Measurements from ENCODE around the gene KRTAP10-6. TPM values are rescaled to one million over a fixed set of nuclear protein-coding genes. Genes with fewer than 3 reads are reported as not detected.

The KRTAP10-6 gene
- total and polyA plus RNA-seq, 2 donors (not counting 1 experiment from before 2014, with no cell fraction given) = not detected

- Histone ChIP-seq H3K4me3 (replicated peaks in 1 of 4; ENCODE audit: control extremely low read depth in 1 of 4, insufficient read depth in 1 of 4, low read depth in 3 of 4, low read length in 4 of 4) (no peak overlapping the region), H3K4me1 (ENCODE audit: control insufficient read depth, extremely low read depth, insufficient read depth, low read length) (no peaks in the 10 kb centered on the region), H3K27me3 (ENCODE audit: control insufficient read depth, insufficient read depth, low read length) (no peaks in the 10 kb centered on the region), H3K79me2 (ENCODE audit: control insufficient read depth, insufficient read depth, low read length) (no peaks in the 10 kb centered on the region), H3K4me2 (ENCODE audit: extremely low read depth, insufficient read depth, low read length) (no peak overlapping the region), H3K27ac (ENCODE audit: insufficient read depth, low read length) (no peak overlapping the region), H2AFZ (ENCODE audit: low read length) (no peak overlapping the region), H4K20me1 (ENCODE audit: control insufficient read depth, extremely low read depth, insufficient read depth, low read length) (no peaks in the 10 kb centered on the region), H3K9ac (ENCODE audit: insufficient read depth, low read length) (no peak overlapping the region), H3K9me3 (ENCODE audit: control insufficient read depth, insufficient read depth, low read depth, low read length) (no peaks in the 10 kb centered on the region), H3K36me3 (ENCODE audit: control insufficient read depth, insufficient read depth, low read length) (no peaks in the 10 kb centered on the region)
- TF ChIP-seq CTCF (conservative IDR thresholded peaks at IDR 0.05 in 1 of 2, IDR thresholded peaks at IDR 0.05 in 1 of 2; ENCODE audit: low read depth in 1 of 2, low read length in 2 of 2) (no peak), EZH2 (IDR thresholded peaks at IDR 0.05; ENCODE audit: low read length, missing control alignments) (no peak)
- no peak for DNase-seq (ENCODE audit: low read depth in 2 of 2)
Measured at GRCh38 chr21:44544566-44544965, 47.7 kb downstream of the KRTAP10-6 start.

GRCh38 chr21:44542716-44543115, 49.6 kb downstream of the KRTAP10-6 start:
- H2AFZ ChIP-seq (ENCODE audit: low read length) = no peak overlapping the region
- H3K9ac ChIP-seq (ENCODE audit: insufficient read depth, low read length) = no peak overlapping the region
- no peak overlapping the region for H3K27ac ChIP-seq (ENCODE audit: insufficient read depth, low read length)
- DNase-seq (ENCODE audit: low read depth in 2 of 2) = no peak
- no peak overlapping the region for H3K4me2 ChIP-seq (ENCODE audit: extremely low read depth, insufficient read depth, low read length)
- H3K27me3 ChIP-seq (ENCODE audit: control insufficient read depth, insufficient read depth, low read length) = no peaks in the 10 kb centered on the region
- no peaks in the 10 kb centered on the region for H3K4me1 ChIP-seq (ENCODE audit: control insufficient read depth, extremely low read depth, insufficient read depth, low read length)
- H3K79me2 ChIP-seq (ENCODE audit: control insufficient read depth, insufficient read depth, low read length) = no peaks in the 10 kb centered on the region
- TF ChIP-seq EZH2 (IDR thresholded peaks at IDR 0.05; ENCODE audit: low read length, missing control alignments) (no peak), CTCF (conservative IDR thresholded peaks at IDR 0.05 in 1 of 2, IDR thresholded peaks at IDR 0.05 in 1 of 2; ENCODE audit: low read depth in 1 of 2, low read length in 2 of 2) (no peak)
- no peaks in the 10 kb centered on the region for H4K20me1 ChIP-seq (ENCODE audit: control insufficient read depth, extremely low read depth, insufficient read depth, low read length)
- no peaks in the 10 kb centered on the region for H3K9me3 ChIP-seq (ENCODE audit: control insufficient read depth, insufficient read depth, low read depth, low read length)
- H3K36me3 ChIP-seq (ENCODE audit: control insufficient read depth, insufficient read depth, low read length) = no peaks in the 10 kb centered on the region
- H3K4me3 ChIP-seq (replicated peaks in 1 of 4; ENCODE audit: control extremely low read depth in 1 of 4, insufficient read depth in 1 of 4, low read depth in 3 of 4, low read length in 4 of 4) = no peak overlapping the region

Other genes with a start within 250 kb of the KRTAP10-6 start
- not detected in 2 replicates for gene TRPM2, start 238.9 kb downstream of the KRTAP10-6 start, total RNA-seq
- gene TRPM2, start 238.9 kb downstream of the KRTAP10-6 start, polyA plus RNA-seq = not detected in 2 replicates
- 0.26 and 0.50 TPM in 2 replicates for gene LRRC3, start 137.0 kb downstream of the KRTAP10-6 start, total RNA-seq
- 0.43 and 0.52 TPM in 2 replicates for gene LRRC3, start 137.0 kb downstream of the KRTAP10-6 start, polyA plus RNA-seq
- not detected in 2 replicates for gene KRTAP10-1, start 52.3 kb downstream of the KRTAP10-6 start, total RNA-seq
- gene KRTAP10-1, start 52.3 kb downstream of the KRTAP10-6 start, polyA plus RNA-seq = not detected in 2 replicates
- gene KRTAP10-2, start 41.0 kb downstream of the KRTAP10-6 start, total RNA-seq = not detected in 2 replicates
- gene KRTAP10-2, start 41.0 kb downstream of the KRTAP10-6 start, polyA plus RNA-seq = not detected in 2 replicates
- not detected in 2 replicates for gene KRTAP10-3, start 33.7 kb downstream of the KRTAP10-6 start, total RNA-seq
- gene KRTAP10-3, start 33.7 kb downstream of the KRTAP10-6 start, polyA plus RNA-seq = not detected in 2 replicates
- gene KRTAP10-4, start 18.8 kb downstream of the KRTAP10-6 start, total RNA-seq = not detected in 2 replicates
- not detected in 2 replicates for gene KRTAP10-4, start 18.8 kb downstream of the KRTAP10-6 start, polyA plus RNA-seq
- not detected in 2 replicates for gene KRTAP10-5, start 11.9 kb downstream of the KRTAP10-6 start, total RNA-seq
- gene KRTAP10-5, start 11.9 kb downstream of the KRTAP10-6 start, polyA plus RNA-seq = not detected in 2 replicates
- not detected in 2 replicates for gene KRTAP10-7, start 8.1 kb upstream of the KRTAP10-6 start, total RNA-seq
- gene KRTAP10-7, start 8.1 kb upstream of the KRTAP10-6 start, polyA plus RNA-seq = not detected in 2 replicates
- not detected in 2 replicates for gene KRTAP10-8, start 19.6 kb upstream of the KRTAP10-6 start, total RNA-seq
- not detected in 2 replicates for gene KRTAP10-8, start 19.6 kb upstream of the KRTAP10-6 start, polyA plus RNA-seq
- gene KRTAP10-9, start 34.6 kb upstream of the KRTAP10-6 start, total RNA-seq = not detected in 2 replicates
- gene KRTAP10-9, start 34.6 kb upstream of the KRTAP10-6 start, polyA plus RNA-seq = not detected in 2 replicates
- gene KRTAP10-10, start 44.9 kb upstream of the KRTAP10-6 start, total RNA-seq = not detected in 2 replicates
- not detected in 2 replicates for gene KRTAP10-10, start 44.9 kb upstream of the KRTAP10-6 start, polyA plus RNA-seq
- not detected in 2 replicates for gene KRTAP10-11, start 53.9 kb upstream of the KRTAP10-6 start, total RNA-seq
- not detected in 2 replicates for gene KRTAP10-11, start 53.9 kb upstream of the KRTAP10-6 start, polyA plus RNA-seq
- not detected in 2 replicates for gene KRTAP12-4, start 62.2 kb upstream of the KRTAP10-6 start, total RNA-seq
- gene KRTAP12-4, start 62.2 kb upstream of the KRTAP10-6 start, polyA plus RNA-seq = not detected in 2 replicates
- not detected in 2 replicates for gene KRTAP12-3, start 65.4 kb upstream of the KRTAP10-6 start, total RNA-seq
- not detected in 2 replicates for gene KRTAP12-3, start 65.4 kb upstream of the KRTAP10-6 start, polyA plus RNA-seq
- gene KRTAP12-2, start 74.4 kb upstream of the KRTAP10-6 start, total RNA-seq = not detected in 2 replicates
- gene KRTAP12-2, start 74.4 kb upstream of the KRTAP10-6 start, polyA plus RNA-seq = not detected in 2 replicates
- not detected in 2 replicates for gene KRTAP12-1, start 89.7 kb upstream of the KRTAP10-6 start, total RNA-seq
- gene KRTAP12-1, start 89.7 kb upstream of the KRTAP10-6 start, polyA plus RNA-seq = not detected in 2 replicates
- gene KRTAP10-12, start 104.7 kb upstream of the KRTAP10-6 start, total RNA-seq = not detected in 2 replicates
- not detected in 2 replicates for gene KRTAP10-12, start 104.7 kb upstream of the KRTAP10-6 start, polyA plus RNA-seq
- not detected in 2 replicates for gene TSPEAR, start 119.1 kb upstream of the KRTAP10-6 start, total RNA-seq
- not detected in 2 replicates for gene TSPEAR, start 119.1 kb upstream of the KRTAP10-6 start, polyA plus RNA-seq
- 61.9 and 74.2 TPM in 2 replicates for gene UBE2G2, start 209.3 kb upstream of the KRTAP10-6 start, total RNA-seq
- gene UBE2G2, start 209.3 kb upstream of the KRTAP10-6 start, polyA plus RNA-seq = 49.7 and 63.6 TPM in 2 replicates
- gene SUMO3, start 225.6 kb upstream of the KRTAP10-6 start, total RNA-seq = 74.2 and 96.3 TPM in 2 replicates
- 190 and 230 TPM in 2 replicates for gene SUMO3, start 225.6 kb upstream of the KRTAP10-6 start, polyA plus RNA-seq